Coronary artery (tissue), 2 donors: Measurements from ENCODE around the gene CACNA2D3.
A peak's percentile ranks its signal among the peaks of the same experiment; 100 is the strongest.

ENCODE experiments used
- DNase-seq: peaks from one replicate; pipeline ENCODE4 v3.0.0-alpha.2; 2017; ENCODE audit warnings: low spot score
- H3K27ac ChIP-seq, 2 donors: fragments of 200-600 bp; sonication (generic); one replicate each; pipeline ENCODE4 v1.5.1; 2016 to 2019
- H3K4me3 ChIP-seq: fragments of 200-600 bp; sonication (generic); 2 replicates; pipeline ENCODE4 v1.5.1; 2016; ENCODE audit warnings: mild to moderate bottlenecking, moderate library complexity
- TF ChIP-seq, protein P1 (sequence below): fragments of 200-600 bp; sonication (generic); IDR thresholded peaks from one replicate; pipeline ENCODE4 v1.5.1; 2019; ENCODE audit warnings: antibody characterized with exemption

Gene CACNA2D3

DNA sequence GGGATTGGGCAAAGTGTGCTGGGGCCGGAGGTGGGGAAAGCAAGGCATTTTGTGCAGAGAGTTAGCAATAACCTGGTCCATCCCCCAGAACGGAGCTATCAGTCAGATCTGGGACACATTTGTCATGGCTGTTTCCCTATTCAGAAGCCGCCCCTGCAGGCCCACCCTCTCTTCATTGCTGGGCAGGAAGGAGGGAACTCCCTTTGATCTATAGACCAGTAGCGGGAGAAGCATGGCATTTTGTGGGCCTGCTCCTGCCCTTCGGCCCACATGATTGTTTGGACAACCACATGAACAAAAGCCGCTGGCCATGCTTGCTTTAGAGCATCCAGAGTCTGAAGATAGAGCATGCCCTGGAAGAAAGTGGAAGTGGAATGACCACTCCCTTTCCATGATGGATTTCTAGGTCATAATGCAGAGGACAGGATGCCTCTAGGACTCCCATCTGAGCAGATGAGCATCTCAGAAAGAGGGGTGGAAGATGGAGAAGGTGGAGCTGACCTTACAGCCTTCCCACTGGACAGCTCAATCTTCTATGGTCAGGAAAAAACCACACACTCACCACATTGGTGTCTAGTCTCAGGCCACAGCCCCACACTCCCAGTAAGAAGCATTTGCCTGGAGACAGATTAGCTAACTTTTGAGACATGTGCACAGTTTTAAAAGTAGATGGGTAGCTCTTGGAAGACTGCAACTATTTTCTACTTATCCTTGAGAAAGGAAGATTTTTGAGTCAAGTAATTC, 817.4 kb downstream of the CACNA2D3 start:
- TF ChIP-seq, protein P1, sequence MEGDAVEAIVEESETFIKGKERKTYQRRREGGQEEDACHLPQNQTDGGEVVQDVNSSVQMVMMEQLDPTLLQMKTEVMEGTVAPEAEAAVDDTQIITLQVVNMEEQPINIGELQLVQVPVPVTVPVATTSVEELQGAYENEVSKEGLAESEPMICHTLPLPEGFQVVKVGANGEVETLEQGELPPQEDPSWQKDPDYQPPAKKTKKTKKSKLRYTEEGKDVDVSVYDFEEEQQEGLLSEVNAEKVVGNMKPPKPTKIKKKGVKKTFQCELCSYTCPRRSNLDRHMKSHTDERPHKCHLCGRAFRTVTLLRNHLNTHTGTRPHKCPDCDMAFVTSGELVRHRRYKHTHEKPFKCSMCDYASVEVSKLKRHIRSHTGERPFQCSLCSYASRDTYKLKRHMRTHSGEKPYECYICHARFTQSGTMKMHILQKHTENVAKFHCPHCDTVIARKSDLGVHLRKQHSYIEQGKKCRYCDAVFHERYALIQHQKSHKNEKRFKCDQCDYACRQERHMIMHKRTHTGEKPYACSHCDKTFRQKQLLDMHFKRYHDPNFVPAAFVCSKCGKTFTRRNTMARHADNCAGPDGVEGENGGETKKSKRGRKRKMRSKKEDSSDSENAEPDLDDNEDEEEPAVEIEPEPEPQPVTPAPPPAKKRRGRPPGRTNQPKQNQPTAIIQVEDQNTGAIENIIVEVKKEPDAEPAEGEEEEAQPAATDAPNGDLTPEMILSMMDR = no peak
- H3K27ac ChIP-seq = no peak overlapping the region
- no peak overlapping the region for H3K4me3 ChIP-seq
- no peak for DNase-seq

DNA sequence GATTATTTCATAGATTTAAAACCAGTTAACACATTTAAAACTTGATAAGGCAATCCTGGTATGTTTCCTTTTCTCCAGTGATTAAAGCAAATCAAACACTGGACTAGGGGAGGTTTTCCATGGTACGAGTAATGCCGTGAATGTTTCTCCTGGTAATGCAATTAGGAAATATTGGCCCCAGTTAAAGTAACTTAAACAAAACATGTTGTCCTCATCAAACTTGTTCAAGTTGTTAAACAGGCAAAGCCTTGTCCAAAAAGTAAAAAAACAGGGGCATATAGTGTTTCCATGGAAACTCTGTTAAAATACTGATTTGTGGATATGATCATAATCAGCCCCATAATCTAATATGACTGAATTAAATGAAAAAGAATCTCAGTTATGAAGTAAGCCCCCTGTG, 818.6 kb downstream of the CACNA2D3 start:
- H3K4me3 ChIP-seq = no peak overlapping the region
- DNase-seq = no peak
- no peak overlapping the region for H3K27ac ChIP-seq
- TF ChIP-seq, protein P1 = no peak

DNA sequence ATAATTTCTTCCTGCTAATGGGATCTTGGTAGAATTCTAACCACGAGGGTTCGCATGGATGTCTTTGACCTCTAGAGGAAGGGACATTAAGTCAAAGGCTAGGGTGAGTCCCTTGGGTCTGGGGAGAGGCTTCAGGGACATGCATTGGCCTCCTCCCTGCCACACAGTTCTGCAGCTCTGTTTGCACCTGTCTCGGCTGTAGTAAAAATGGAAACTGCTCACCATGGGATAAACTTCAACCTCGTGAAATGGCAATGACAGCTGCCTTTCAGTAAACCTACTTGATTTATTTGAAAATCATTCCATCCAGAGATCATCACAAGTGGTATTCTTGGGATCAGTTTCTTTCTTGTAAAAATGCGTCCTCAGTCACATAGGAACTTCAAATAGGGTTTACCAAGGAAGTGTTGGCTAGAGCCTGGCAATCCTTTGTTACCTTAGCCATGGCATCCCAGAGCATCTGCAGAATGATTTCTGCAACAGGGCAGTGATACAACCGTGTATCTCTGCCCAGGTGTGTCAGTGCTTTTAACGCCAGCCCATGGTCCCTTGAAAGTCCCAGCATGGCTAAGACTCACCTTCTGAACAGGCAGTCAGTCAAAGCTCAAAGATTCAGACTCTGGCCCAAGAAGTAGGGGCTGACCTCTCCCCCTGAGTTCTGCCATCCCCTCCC, 819.5 kb downstream of the CACNA2D3 start:
- no peak overlapping the region for H3K27ac ChIP-seq

DNA sequence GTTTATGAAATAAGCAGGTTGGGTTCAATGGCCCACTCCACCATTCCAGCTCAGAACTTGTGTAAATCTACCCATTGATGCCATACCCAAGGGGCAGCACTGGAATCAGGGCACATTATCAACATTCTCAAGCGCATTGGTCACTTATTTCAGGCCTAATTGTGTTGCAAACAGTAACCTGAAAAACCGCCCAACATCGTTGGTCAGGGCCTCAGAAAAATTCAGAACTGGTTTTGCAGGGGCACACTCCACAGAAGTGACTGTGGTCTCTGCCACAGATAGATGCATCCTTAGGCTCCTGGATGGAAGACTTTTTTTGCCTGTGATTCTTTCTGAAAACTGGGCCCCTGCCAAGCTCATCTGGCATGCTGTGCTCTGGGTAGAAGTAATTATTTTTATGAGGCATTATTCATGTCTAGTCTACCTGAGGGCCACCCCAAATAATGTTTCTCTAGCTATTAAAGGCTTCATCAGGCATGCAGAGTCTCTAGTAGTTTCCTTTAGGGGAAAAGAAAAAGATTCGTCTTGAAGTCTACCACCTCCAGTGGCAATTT, 827.2 kb downstream of the CACNA2D3 start:
- H3K4me3 ChIP-seq = no peak overlapping the region
- no peak for DNase-seq
- H3K27ac ChIP-seq = no peak overlapping the region
- TF ChIP-seq, protein P1 = no peak

More for the DNA sequence above, 819.5 kb downstream of the CACNA2D3 start:
- no peak overlapping the region for H3K4me3 ChIP-seq
- DNase-seq = no peak
- TF ChIP-seq, protein P1 = no peak

DNA sequence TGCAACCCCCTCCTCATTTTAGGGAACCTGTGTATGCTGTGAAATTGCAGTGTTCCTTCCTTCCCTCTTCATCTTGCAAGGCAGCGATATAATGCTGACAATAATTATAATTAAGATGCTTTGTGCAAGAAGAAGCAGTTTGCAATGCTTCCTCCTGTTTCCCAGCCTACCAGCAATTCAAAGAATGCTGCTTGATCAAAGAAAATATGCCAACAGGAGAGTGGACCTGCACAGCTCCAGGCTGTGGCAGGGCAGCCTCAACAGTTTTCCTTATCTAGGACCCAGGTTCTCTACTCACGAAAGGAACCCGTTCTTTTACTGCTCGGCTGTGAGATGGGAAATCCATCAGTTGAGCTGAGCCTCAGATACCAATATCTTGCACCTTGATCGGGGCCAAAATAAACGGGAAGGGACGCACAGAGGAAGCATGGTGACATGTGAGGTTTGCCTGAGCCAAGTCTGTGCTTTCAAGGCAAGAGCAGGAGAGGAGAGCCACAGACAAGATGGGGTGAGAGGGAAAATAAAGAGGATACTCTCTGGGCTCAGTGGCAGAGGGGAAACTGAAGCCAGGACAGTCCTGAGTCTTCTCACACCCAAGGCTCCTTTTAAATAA, 828.1 kb downstream of the CACNA2D3 start:
- TF ChIP-seq, protein P1 = no peak
- no peak for DNase-seq
- Histone ChIP-seq H3K27ac (no peak overlapping the region), H3K4me3 (no peak overlapping the region)

DNA sequence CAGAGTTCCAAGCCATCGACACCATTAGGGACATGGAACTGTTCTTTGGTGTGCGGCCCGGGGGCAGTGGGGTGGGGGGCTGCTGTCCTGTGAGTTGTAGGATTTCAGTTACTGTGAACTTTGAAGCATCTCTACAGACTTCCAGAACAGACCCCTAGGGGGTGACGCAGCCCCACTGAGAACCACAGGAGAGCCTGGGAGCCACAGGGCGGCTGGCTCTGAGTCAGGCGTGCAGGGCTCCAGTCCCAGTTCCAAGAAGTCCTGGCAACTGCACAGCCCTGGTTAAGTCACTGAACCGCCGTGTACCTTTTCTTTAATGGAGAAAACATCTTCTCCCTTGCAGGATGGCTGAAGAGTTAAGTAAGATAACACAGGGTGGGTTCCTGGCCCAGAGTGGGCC, 829.1 kb downstream of the CACNA2D3 start:
- DNase-seq = peak; percentile 76
- TF ChIP-seq, protein P1 = no peak
- Histone ChIP-seq H3K4me3 (no peak overlapping the region), H3K27ac (no peak overlapping the region)
